ENCODE results near the gene GPR33.

Gene GPR33

GRCh38 chr14:31479027-31479426 is 8.8 kb downstream of the GPR33 start:
- H3K14ac ChIP-seq (ENCODE audit: low read length): no peak overlapping the region
- no peak overlapping the region for H4K12ac ChIP-seq (ENCODE audit: low read depth, low read length)
- no peak overlapping the region for H4K8ac ChIP-seq (ENCODE audit: low read depth, low read length)
- H3K9ac ChIP-seq (ENCODE audit: low read length): no peak overlapping the region
- WGBS (ENCODE audit: extremely low coverage, insufficient coverage, insufficient read length): no CpG with 5 or more reads among the region's 3 CpGs
- no peaks in the 10 kb centered on the region for H3K4me1 ChIP-seq (ENCODE audit: control insufficient read depth in 1 of 2, insufficient read depth in 2 of 2, low read length in 2 of 2)
- H2BK5ac ChIP-seq (ENCODE audit: low read depth, low read length, poor library complexity): no peak overlapping the region
- H3K4ac ChIP-seq (ENCODE audit: low read depth, low read length): no peak overlapping the region
- no peaks in the 10 kb centered on the region for H3K27me3 ChIP-seq (ENCODE audit: insufficient read depth, low read length)
- no peak overlapping the region for H2BK120ac ChIP-seq (ENCODE audit: insufficient read depth, low read length, poor library complexity)
- no peak overlapping the region for H2BK12ac ChIP-seq (ENCODE audit: low read length)
- no peak overlapping the region for H2AFZ ChIP-seq (ENCODE audit: insufficient read depth, low read length, poor library complexity)
- no peaks in the 10 kb centered on the region for H3K79me2 ChIP-seq (ENCODE audit: control insufficient read depth, insufficient read depth, low read length, poor library complexity)
- no peak overlapping the region for H4K91ac ChIP-seq (ENCODE audit: low read depth, low read length)
- no peaks in the 10 kb centered on the region for H3K79me1 ChIP-seq (ENCODE audit: low read length)
- H3K9me3 ChIP-seq (ENCODE audit: insufficient read depth, low read depth, low read length): no peaks in the 10 kb centered on the region
- no peak overlapping the region for H3K18ac ChIP-seq (ENCODE audit: low read length)
- no peak overlapping the region for H3K4me2 ChIP-seq (ENCODE audit: low read length)
- no peak overlapping the region for H2AK5ac ChIP-seq (ENCODE audit: low read length)
- DNase-seq: no peak
- H3K4me3 ChIP-seq (ENCODE audit: low read depth, low read length): no peak overlapping the region
- no peak overlapping the region for H3K27ac ChIP-seq (ENCODE audit: low read depth, low read length)
- H3K36me3 ChIP-seq (ENCODE audit: control insufficient read depth in 1 of 2, insufficient read depth in 2 of 2, low read length in 2 of 2): no peaks in the 10 kb centered on the region
- no peak overlapping the region for H3K23ac ChIP-seq (ENCODE audit: low read length)

- Histone ChIP-seq H3K79me2 (ENCODE audit: control insufficient read depth, insufficient read depth, low read length, poor library complexity) (no peaks in the 10 kb centered on the region), H3K79me1 (ENCODE audit: low read length) (no peaks in the 10 kb centered on the region)
- DNase-seq: no peak
Measured at GRCh38 chr14:31477248-31477647, 10.6 kb downstream of the GPR33 start.

GRCh38 chr14:31476131-31476866 is 11.5 kb downstream of the GPR33 start:
- no peak overlapping the region for H4K91ac ChIP-seq (ENCODE audit: low read depth, low read length)
- H3K4me3 ChIP-seq (ENCODE audit: low read depth, low read length): no peak overlapping the region
- H3K18ac ChIP-seq (ENCODE audit: low read length): no peak overlapping the region
- H3K4me1 ChIP-seq (ENCODE audit: control insufficient read depth in 1 of 2, insufficient read depth in 2 of 2, low read length in 2 of 2): no peaks in the 10 kb centered on the region
- H3K36me3 ChIP-seq (ENCODE audit: control insufficient read depth in 1 of 2, insufficient read depth in 2 of 2, low read length in 2 of 2): no peaks in the 10 kb centered on the region
- H4K8ac ChIP-seq (ENCODE audit: low read depth, low read length): no peak overlapping the region
- no peak overlapping the region for H3K27ac ChIP-seq (ENCODE audit: low read depth, low read length)
- H3K79me1 ChIP-seq (ENCODE audit: low read length): no peaks in the 10 kb centered on the region
- H3K23ac ChIP-seq (ENCODE audit: low read length): no peak overlapping the region
- H2BK12ac ChIP-seq (ENCODE audit: low read length): no peak overlapping the region
- no peaks in the 10 kb centered on the region for H3K27me3 ChIP-seq (ENCODE audit: insufficient read depth, low read length)
- H2BK5ac ChIP-seq (ENCODE audit: low read depth, low read length, poor library complexity): no peak overlapping the region
- H2AFZ ChIP-seq (ENCODE audit: insufficient read depth, low read length, poor library complexity): no peak overlapping the region
- H3K9me3 ChIP-seq (ENCODE audit: insufficient read depth, low read depth, low read length): no peaks in the 10 kb centered on the region
- H3K9ac ChIP-seq (ENCODE audit: low read length): no peak overlapping the region
- H4K12ac ChIP-seq (ENCODE audit: low read depth, low read length): no peak overlapping the region
- H2AK5ac ChIP-seq (ENCODE audit: low read length): no peak overlapping the region
- no peak for DNase-seq
- WGBS (ENCODE audit: extremely low coverage, insufficient coverage, insufficient read length): no CpG with 5 or more reads among the region's 4 CpGs
- no peak overlapping the region for H3K14ac ChIP-seq (ENCODE audit: low read length)
- H3K79me2 ChIP-seq (ENCODE audit: control insufficient read depth, insufficient read depth, low read length, poor library complexity): no peaks in the 10 kb centered on the region
- no peak overlapping the region for H3K4ac ChIP-seq (ENCODE audit: low read depth, low read length)
- no peak overlapping the region for H3K4me2 ChIP-seq (ENCODE audit: low read length)
- H2BK120ac ChIP-seq (ENCODE audit: insufficient read depth, low read length, poor library complexity): no peak overlapping the region

More at GRCh38 chr14:31477248-31477647, 10.6 kb downstream of the GPR33 start:
- Histone ChIP-seq H3K4me2 (ENCODE audit: low read length) (no peak overlapping the region), H3K4me1 (ENCODE audit: control insufficient read depth in 1 of 2, insufficient read depth in 2 of 2, low read length in 2 of 2) (no peaks in the 10 kb centered on the region), H3K36me3 (ENCODE audit: control insufficient read depth in 1 of 2, insufficient read depth in 2 of 2, low read length in 2 of 2) (no peaks in the 10 kb centered on the region), H4K8ac (ENCODE audit: low read depth, low read length) (no peak overlapping the region), H2AK5ac (ENCODE audit: low read length) (no peak overlapping the region), H3K14ac (ENCODE audit: low read length) (no peak overlapping the region), H3K27ac (ENCODE audit: low read depth, low read length) (no peak overlapping the region), H4K12ac (ENCODE audit: low read depth, low read length) (no peak overlapping the region), H3K18ac (ENCODE audit: low read length) (no peak overlapping the region), H3K9me3 (ENCODE audit: insufficient read depth, low read depth, low read length) (no peaks in the 10 kb centered on the region), H4K91ac (ENCODE audit: low read depth, low read length) (no peak overlapping the region), H2AFZ (ENCODE audit: insufficient read depth, low read length, poor library complexity) (no peak overlapping the region), H3K27me3 (ENCODE audit: insufficient read depth, low read length) (no peaks in the 10 kb centered on the region), H3K9ac (ENCODE audit: low read length) (no peak overlapping the region), H3K4ac (ENCODE audit: low read depth, low read length) (no peak overlapping the region), H2BK5ac (ENCODE audit: low read depth, low read length, poor library complexity) (no peak overlapping the region), H2BK12ac (ENCODE audit: low read length) (no peak overlapping the region), H3K4me3 (ENCODE audit: low read depth, low read length) (no peak overlapping the region), H3K23ac (ENCODE audit: low read length) (no peak overlapping the region), H2BK120ac (ENCODE audit: insufficient read depth, low read length, poor library complexity) (no peak overlapping the region)
- no CpG with 5 or more reads among the region's 6 CpGs for WGBS (ENCODE audit: extremely low coverage, insufficient coverage, insufficient read length)

- no peak overlapping the region for H3K9ac ChIP-seq (ENCODE audit: low read length)
- no peaks in the 10 kb centered on the region for H3K4me1 ChIP-seq (ENCODE audit: control insufficient read depth in 1 of 2, insufficient read depth in 2 of 2, low read length in 2 of 2)
- H3K79me1 ChIP-seq (ENCODE audit: low read length): no peaks in the 10 kb centered on the region
- no peaks in the 10 kb centered on the region for H3K36me3 ChIP-seq (ENCODE audit: control insufficient read depth in 1 of 2, insufficient read depth in 2 of 2, low read length in 2 of 2)
- H3K4me2 ChIP-seq (ENCODE audit: low read length): no peak overlapping the region
- no peak overlapping the region for H2BK5ac ChIP-seq (ENCODE audit: low read depth, low read length, poor library complexity)
- H3K23ac ChIP-seq (ENCODE audit: low read length): no peak overlapping the region
- H3K14ac ChIP-seq (ENCODE audit: low read length): no peak overlapping the region
- H2BK120ac ChIP-seq (ENCODE audit: insufficient read depth, low read length, poor library complexity): no peak overlapping the region
- no peak for DNase-seq
- no peak overlapping the region for H4K8ac ChIP-seq (ENCODE audit: low read depth, low read length)
- H4K12ac ChIP-seq (ENCODE audit: low read depth, low read length): no peak overlapping the region
- H3K27ac ChIP-seq (ENCODE audit: low read depth, low read length): no peak overlapping the region
- H4K91ac ChIP-seq (ENCODE audit: low read depth, low read length): no peak overlapping the region
- H3K4me3 ChIP-seq (ENCODE audit: low read depth, low read length): no peak overlapping the region
- no peaks in the 10 kb centered on the region for H3K27me3 ChIP-seq (ENCODE audit: insufficient read depth, low read length)
- H3K4ac ChIP-seq (ENCODE audit: low read depth, low read length): no peak overlapping the region
- no peaks in the 10 kb centered on the region for H3K9me3 ChIP-seq (ENCODE audit: insufficient read depth, low read depth, low read length)
- no peak overlapping the region for H3K18ac ChIP-seq (ENCODE audit: low read length)
- H2BK12ac ChIP-seq (ENCODE audit: low read length): no peak overlapping the region
- H2AK5ac ChIP-seq (ENCODE audit: low read length): no peak overlapping the region
- WGBS (ENCODE audit: extremely low coverage, insufficient coverage, insufficient read length): no CpG with 5 or more reads among the region's 6 CpGs
- H3K79me2 ChIP-seq (ENCODE audit: control insufficient read depth, insufficient read depth, low read length, poor library complexity): no peaks in the 10 kb centered on the region
- no peak overlapping the region for H2AFZ ChIP-seq (ENCODE audit: insufficient read depth, low read length, poor library complexity)
Measured at GRCh38 chr14:31466554-31466953, 21.3 kb downstream of the GPR33 start.
